H1 (cell line): ENCODE results near the gene MMP17. TPM values are rescaled to one million over a fixed set of nuclear protein-coding genes. Genes with fewer than 3 reads are reported as not detected.

ENCODE experiments used
- polyA plus RNA-seq, 7 experiments: library from polyadenylated mRNA; depleted of rRNA in 3 of 7; stranded (reverse) in 5 of 7; unstranded in 2 of 7; fragments of >200 nt in 5 of 7; fragments of 200-250 nt in 2 of 7; gene quantifications; 1 replicate in 5 of 7; 2 replicates in 1 of 7; 4 replicates in 1 of 7; pipeline versions ENCODE4 v1.2.1 to v1.2.3, GENCODE V29; 2011 to 2013; ENCODE audit warnings: missing spikeins in 2 of 7, mixed read lengths in 2 of 7
- total RNA-seq: library from RNA; stranded (reverse); fragmentation: NEBNext Ultra II Directional; extraction: Animal tissue kit (Norgen Biotek cat#: 25700); gene quantifications from 2 replicates; pipeline ENCODE4 v1.2.1, GENCODE V29; 2021
- TF ChIP-seq, protein P1 (sequence below): IDR thresholded peaks from 2 replicates; pipeline ENCODE4 v1.6.1; 2012; ENCODE audit warnings: inconsistent platforms

Gene MMP17
- total and polyA plus RNA-seq, 2 of the 8 experiments (the other 6 are each of a cell fraction or from before 2014, with no cell fraction given): 41.3 to 53.8 TPM

DNA sequence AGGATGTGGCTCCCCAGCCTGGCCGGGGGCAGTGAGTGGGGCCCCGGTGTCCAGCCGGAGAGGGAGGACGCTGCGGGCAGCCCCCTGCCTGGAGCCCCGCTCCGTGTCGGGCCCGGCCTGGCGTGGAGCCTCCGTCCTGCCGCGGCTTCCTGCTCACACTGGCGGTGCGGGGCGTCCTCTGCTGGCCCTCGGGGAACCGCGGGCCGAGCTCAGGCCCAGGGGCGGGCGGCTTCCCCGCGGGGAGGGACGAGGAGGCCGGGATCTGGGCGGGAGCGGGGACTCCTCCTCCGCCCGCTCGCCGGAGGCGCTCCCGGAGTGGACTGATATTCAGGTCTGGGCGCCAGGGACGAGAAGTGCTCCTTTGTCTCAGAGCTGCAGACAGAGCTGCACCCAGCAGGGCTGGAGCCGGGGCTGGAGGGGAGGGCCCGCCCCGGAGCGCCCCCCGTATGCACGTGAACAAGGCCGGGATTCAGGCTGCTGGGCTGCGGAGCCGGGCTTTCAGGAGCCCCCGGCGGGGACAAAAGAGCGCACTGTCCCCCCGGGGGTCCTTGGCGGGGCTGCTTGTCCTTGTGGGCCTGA is 2.2 kb downstream of the MMP17 start (continued):
- TF ChIP-seq, protein P1, sequence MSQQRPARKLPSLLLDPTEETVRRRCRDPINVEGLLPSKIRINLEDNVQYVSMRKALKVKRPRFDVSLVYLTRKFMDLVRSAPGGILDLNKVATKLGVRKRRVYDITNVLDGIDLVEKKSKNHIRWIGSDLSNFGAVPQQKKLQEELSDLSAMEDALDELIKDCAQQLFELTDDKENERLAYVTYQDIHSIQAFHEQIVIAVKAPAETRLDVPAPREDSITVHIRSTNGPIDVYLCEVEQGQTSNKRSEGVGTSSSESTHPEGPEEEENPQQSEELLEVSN: peak; percentile 21; the same call in 1 of the 2 replicates
